ENCODE results near the gene STK39. TPM values are rescaled to one million over a fixed set of nuclear protein-coding genes. Genes with fewer than 3 reads are reported as not detected.
"Not testable (repeated sequence)": the region's sequence is repeated elsewhere in the genome, so short reads cannot be mapped to it uniquely, and the experiment has no call there.

The STK39 gene
- total and polyA plus RNA-seq, 2 of the 4 experiments (the other 2 are of a cell fraction), result 11.8 to 16.4 TPM

DNA sequence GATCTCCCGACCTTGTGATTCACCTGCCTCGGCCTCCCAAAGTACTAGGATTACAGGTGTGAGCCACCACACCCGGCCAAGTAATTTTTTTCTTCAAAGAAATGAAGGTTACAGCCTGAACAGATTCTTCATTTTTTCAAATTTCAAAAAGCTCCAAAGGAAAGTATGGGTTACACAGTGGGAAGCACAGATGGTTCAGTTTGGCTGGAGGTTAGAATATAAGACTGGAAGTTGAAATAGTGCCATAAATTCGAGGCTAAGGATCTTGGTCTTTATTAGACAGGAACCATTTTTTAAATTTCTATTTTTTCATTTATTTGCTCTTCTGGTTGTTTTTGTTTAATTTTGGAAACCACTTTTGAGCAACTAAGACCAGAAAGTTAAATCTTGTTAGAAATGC, 120.0 kb downstream of the STK39 start:
- Histone ChIP-seq H3K27me3 (ENCODE audit: control insufficient read depth, insufficient read depth, low read length) (no peaks in the 10 kb centered on the region), H3K9ac (ENCODE audit: low read depth, low read length) (no peak overlapping the region), H2AFZ (replicated peaks; ENCODE audit: low read length, poor library complexity) (no peak overlapping the region), H2AK5ac (ENCODE audit: low read depth, low read length) (no peak overlapping the region), H4K5ac (ENCODE audit: low read depth, low read length) (no peak overlapping the region), H3K4me2 (ENCODE audit: low read depth, low read length) (no peak overlapping the region), H3K4me1 (ENCODE audit: control insufficient read depth, insufficient read depth, low read length) (peaks cover 1% of the 10 kb centered on the region; the same call in 1 of the 2 replicates), H3K4ac (ENCODE audit: low read depth, low read length) (no peak overlapping the region), H2AK9ac (replicated peaks; ENCODE audit: low read depth, low read length, poor library complexity) (no peak overlapping the region), H3K79me1 (ENCODE audit: low read depth in 1 of 2, low read length in 2 of 2) (peaks cover 9 to 18% of the 10 kb centered on the region in 2 experiments), H3K4me3 (ENCODE audit: insufficient read depth, low read depth, low read length) (no peak overlapping the region), H3K36me3 (ENCODE audit: control insufficient read depth, insufficient read depth, low read length) (peaks cover 14% of the 10 kb centered on the region), H2BK15ac (ENCODE audit: low read depth, low read length) (no peak overlapping the region), H2BK20ac (ENCODE audit: low read depth, low read length) (no peak overlapping the region), H4K91ac (ENCODE audit: insufficient read depth, low read depth, low read length) (no peak overlapping the region), H3K14ac (replicated peaks; ENCODE audit: low read depth, low read length) (no peak overlapping the region), H3K9me3 (ENCODE audit: control insufficient read depth, insufficient read depth, low read length) (no peaks in the 10 kb centered on the region), H3K18ac (ENCODE audit: low read depth, low read length) (no peak overlapping the region), H4K8ac (ENCODE audit: low read depth in 2 of 2, low read length in 2 of 2) (no peak overlapping the region), H3K9me1 (ENCODE audit: insufficient read depth, low read length) (no peaks in the 10 kb centered on the region), H3K23ac (ENCODE audit: low read depth, low read length) (no peak overlapping the region), H3K56ac (ENCODE audit: extremely low read depth, insufficient read depth, low read length) (no peak overlapping the region), H4K20me1 (ENCODE audit: insufficient read depth, low read length) (no peaks in the 10 kb centered on the region), H3K27ac (ENCODE audit: insufficient read depth, low read length) (no peak overlapping the region), H2BK120ac (ENCODE audit: low read depth, low read length) (no peak overlapping the region), H2BK5ac (ENCODE audit: low read depth, low read length, poor library complexity, severe bottlenecking) (no peak overlapping the region)
- ATAC-seq (ENCODE audit: low read depth) (no peak), DNase-seq (no peak)
- dilution Hi-C loops (cut with HindIII; ENCODE audit: low sequenced_read_pairs, unreplicated experiment), result no loop called here
- intact Hi-C loops (cut with micrococcal nuclease), result no loop called here
- no TSS peak for BruUV-seq (replicated peaks)
- POLR2A ChIA-PET (ENCODE audit: unreplicated experiment), result no interaction called here
- TF ChIP-seq RCOR1 (IDR thresholded peaks at IDR 0.05; ENCODE audit: insufficient replicate concordance, low read length), result no peak
- TF ChIP-seq, protein P1, sequence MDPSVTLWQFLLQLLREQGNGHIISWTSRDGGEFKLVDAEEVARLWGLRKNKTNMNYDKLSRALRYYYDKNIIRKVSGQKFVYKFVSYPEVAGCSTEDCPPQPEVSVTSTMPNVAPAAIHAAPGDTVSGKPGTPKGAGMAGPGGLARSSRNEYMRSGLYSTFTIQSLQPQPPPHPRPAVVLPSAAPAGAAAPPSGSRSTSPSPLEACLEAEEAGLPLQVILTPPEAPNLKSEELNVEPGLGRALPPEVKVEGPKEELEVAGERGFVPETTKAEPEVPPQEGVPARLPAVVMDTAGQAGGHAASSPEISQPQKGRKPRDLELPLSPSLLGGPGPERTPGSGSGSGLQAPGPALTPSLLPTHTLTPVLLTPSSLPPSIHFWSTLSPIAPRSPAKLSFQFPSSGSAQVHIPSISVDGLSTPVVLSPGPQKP (IDR thresholded peaks at IDR 0.05; ENCODE audit: borderline replicate concordance, low read depth, low read length), result no peak
- TF ChIP-seq CHD1 (IDR thresholded peaks at IDR 0.05; ENCODE audit: low read depth, low read length), result no peak
- TF ChIP-seq, protein P2, sequence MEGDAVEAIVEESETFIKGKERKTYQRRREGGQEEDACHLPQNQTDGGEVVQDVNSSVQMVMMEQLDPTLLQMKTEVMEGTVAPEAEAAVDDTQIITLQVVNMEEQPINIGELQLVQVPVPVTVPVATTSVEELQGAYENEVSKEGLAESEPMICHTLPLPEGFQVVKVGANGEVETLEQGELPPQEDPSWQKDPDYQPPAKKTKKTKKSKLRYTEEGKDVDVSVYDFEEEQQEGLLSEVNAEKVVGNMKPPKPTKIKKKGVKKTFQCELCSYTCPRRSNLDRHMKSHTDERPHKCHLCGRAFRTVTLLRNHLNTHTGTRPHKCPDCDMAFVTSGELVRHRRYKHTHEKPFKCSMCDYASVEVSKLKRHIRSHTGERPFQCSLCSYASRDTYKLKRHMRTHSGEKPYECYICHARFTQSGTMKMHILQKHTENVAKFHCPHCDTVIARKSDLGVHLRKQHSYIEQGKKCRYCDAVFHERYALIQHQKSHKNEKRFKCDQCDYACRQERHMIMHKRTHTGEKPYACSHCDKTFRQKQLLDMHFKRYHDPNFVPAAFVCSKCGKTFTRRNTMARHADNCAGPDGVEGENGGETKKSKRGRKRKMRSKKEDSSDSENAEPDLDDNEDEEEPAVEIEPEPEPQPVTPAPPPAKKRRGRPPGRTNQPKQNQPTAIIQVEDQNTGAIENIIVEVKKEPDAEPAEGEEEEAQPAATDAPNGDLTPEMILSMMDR (conservative IDR thresholded peaks at IDR 0.05; ENCODE audit: low read depth, low read length), result no peak
- CTCF ChIA-PET, result interaction anchor here (2.5 kb wide), 1 partner anchor 8 kb away, joined by 15 read pairs; no protein-coding TSS in a partner anchor
- in situ Hi-C loops (cut with MboI; ENCODE audit: low sequenced_read_pairs), result loop anchor here (25.0 kb wide), 1 partner anchor 760 kb away; the partner anchor contains the start of gene SPC25
- WGBS, 2 experiments (ENCODE audit: extremely low coverage in 2 of 2, insufficient read length in 1 of 2), result no CpG with 5 or more reads among the region's 4 CpGs

- H2BK120ac ChIP-seq (ENCODE audit: low read depth, low read length); H3K23ac ChIP-seq (ENCODE audit: low read depth, low read length); H3K14ac ChIP-seq (replicated peaks; ENCODE audit: low read depth, low read length); intact Hi-C loops (cut with micrococcal nuclease); H3K27me3 ChIP-seq (ENCODE audit: control insufficient read depth, insufficient read depth, low read length); H3K4me3 ChIP-seq (ENCODE audit: insufficient read depth, low read depth, low read length); H3K27ac ChIP-seq (ENCODE audit: insufficient read depth, low read length); CTCF ChIA-PET; H2BK5ac ChIP-seq (ENCODE audit: low read depth, low read length, poor library complexity, severe bottlenecking); H4K5ac ChIP-seq (ENCODE audit: low read depth, low read length); H3K4me2 ChIP-seq (ENCODE audit: low read depth, low read length); POLR2A ChIA-PET (ENCODE audit: unreplicated experiment); H3K56ac ChIP-seq (ENCODE audit: extremely low read depth, insufficient read depth, low read length); H4K20me1 ChIP-seq (ENCODE audit: insufficient read depth, low read length); H2AK9ac ChIP-seq (replicated peaks; ENCODE audit: low read depth, low read length, poor library complexity); H2AK5ac ChIP-seq (ENCODE audit: low read depth, low read length); ATAC-seq (ENCODE audit: low read depth); BruUV-seq (replicated peaks); H3K9me3 ChIP-seq (ENCODE audit: control insufficient read depth, insufficient read depth, low read length); H3K18ac ChIP-seq (ENCODE audit: low read depth, low read length); H3K4me1 ChIP-seq (ENCODE audit: control insufficient read depth, insufficient read depth, low read length); H4K91ac ChIP-seq (ENCODE audit: insufficient read depth, low read depth, low read length); H3K9me1 ChIP-seq (ENCODE audit: insufficient read depth, low read length); DNase-seq; H2BK15ac ChIP-seq (ENCODE audit: low read depth, low read length); dilution Hi-C loops (cut with HindIII; ENCODE audit: low sequenced_read_pairs, unreplicated experiment); H2BK20ac ChIP-seq (ENCODE audit: low read depth, low read length); H4K8ac ChIP-seq (ENCODE audit: low read depth in 2 of 2, low read length in 2 of 2); H2AFZ ChIP-seq (replicated peaks; ENCODE audit: low read length, poor library complexity); H3K9ac ChIP-seq (ENCODE audit: low read depth, low read length); H3K4ac ChIP-seq (ENCODE audit: low read depth, low read length): not testable (repeated sequence)
- WGBS, 2 experiments (ENCODE audit: extremely low coverage in 2 of 2, insufficient read length in 1 of 2), result no CpG with 5 or more reads among the region's 1 CpG
- H3K36me3 ChIP-seq (ENCODE audit: control insufficient read depth, insufficient read depth, low read length), result peaks cover 21% of the 10 kb centered on the region
- in situ Hi-C loops (cut with MboI; ENCODE audit: low sequenced_read_pairs), result loop anchor here (25.0 kb wide), 2 partner anchors 435 to 835 kb away; partner anchors contain the start of gene B3GALT1
- H3K79me1 ChIP-seq (ENCODE audit: low read depth in 1 of 2, low read length in 2 of 2), result peaks cover 5 to 15% of the 10 kb centered on the region in 2 experiments; a peak in 2 of 4 replicates
Measured at GRCh38 chr2:168122210-168122609, 125.2 kb downstream of the STK39 start.
